ENCODE measurements around the gene STX1A.

- TF ChIP-seq PBX3 (IDR thresholded peaks at IDR 0.05) = no peak
- no peak for TF ChIP-seq RFX5 (IDR thresholded peaks at IDR 0.05)
- TF ChIP-seq ZFP36 (IDR thresholded peaks at IDR 0.05; ENCODE audit: borderline replicate concordance, partially characterized antibody) = no peak
- no peak for TF ChIP-seq CTCF (IDR thresholded peaks at IDR 0.05)
- TF ChIP-seq KDM1A (IDR thresholded peaks at IDR 0.05; ENCODE audit: low read depth) = no peak
- no peak for TF ChIP-seq POLR2A (IDR thresholded peaks at IDR 0.05; ENCODE audit: low read length)
- TF ChIP-seq RAD21 (conservative IDR thresholded peaks at IDR 0.05 in 1 of 2, IDR thresholded peaks at IDR 0.05 in 1 of 2) = no peak
- no peak for TF ChIP-seq EP300 (IDR thresholded peaks at IDR 0.05)
- no peak for TF ChIP-seq CEBPB (IDR thresholded peaks at IDR 0.05)
Measured at GRCh38 chr7:73696372-73696771, 23.1 kb downstream of the STX1A start.

Measured in A549 (cell line).